ENCODE data around the gene VGLL4. TPM values are rescaled to one million over a fixed set of nuclear protein-coding genes. Genes with fewer than 3 reads are reported as not detected.
A peak's percentile ranks its signal among the peaks of the same experiment; 100 is the strongest.

Gene VGLL4
- total and polyA plus RNA-seq, 2 donors (not counting 1 experiment from before 2014, with no cell fraction given): 25.8 to 29.0 TPM

- H3K4me3 Mint-ChIP-seq: no peak overlapping the region
- H3K36me3 ChIP-seq (replicated peaks in 1 of 2; ENCODE audit: control extremely low read depth in 1 of 2, control insufficient read depth in 1 of 2, extremely low read depth in 1 of 2, insufficient read depth in 2 of 2, low read length in 1 of 2): peaks cover 0 to 1% of the 10 kb centered on the region in 2 experiments
- H3K9ac ChIP-seq (ENCODE audit: low read length): no peak overlapping the region
- H3K9me3 ChIP-seq (ENCODE audit: control extremely low read depth in 1 of 3, control insufficient read depth in 2 of 3, insufficient read depth in 1 of 3, low read length in 2 of 3): no peaks in the 10 kb centered on the region
- POLR2A ChIA-PET: no interaction called here
- CTCF ChIA-PET: no interaction called here
- peaks cover 98% of the 10 kb centered on the region for H3K79me2 ChIP-seq (ENCODE audit: control insufficient read depth, insufficient read depth, low read length)
- 100% methylated on average over 3 of the region's 4 CpGs for WGBS (ENCODE audit: insufficient coverage)
- TF ChIP-seq, protein P1, sequence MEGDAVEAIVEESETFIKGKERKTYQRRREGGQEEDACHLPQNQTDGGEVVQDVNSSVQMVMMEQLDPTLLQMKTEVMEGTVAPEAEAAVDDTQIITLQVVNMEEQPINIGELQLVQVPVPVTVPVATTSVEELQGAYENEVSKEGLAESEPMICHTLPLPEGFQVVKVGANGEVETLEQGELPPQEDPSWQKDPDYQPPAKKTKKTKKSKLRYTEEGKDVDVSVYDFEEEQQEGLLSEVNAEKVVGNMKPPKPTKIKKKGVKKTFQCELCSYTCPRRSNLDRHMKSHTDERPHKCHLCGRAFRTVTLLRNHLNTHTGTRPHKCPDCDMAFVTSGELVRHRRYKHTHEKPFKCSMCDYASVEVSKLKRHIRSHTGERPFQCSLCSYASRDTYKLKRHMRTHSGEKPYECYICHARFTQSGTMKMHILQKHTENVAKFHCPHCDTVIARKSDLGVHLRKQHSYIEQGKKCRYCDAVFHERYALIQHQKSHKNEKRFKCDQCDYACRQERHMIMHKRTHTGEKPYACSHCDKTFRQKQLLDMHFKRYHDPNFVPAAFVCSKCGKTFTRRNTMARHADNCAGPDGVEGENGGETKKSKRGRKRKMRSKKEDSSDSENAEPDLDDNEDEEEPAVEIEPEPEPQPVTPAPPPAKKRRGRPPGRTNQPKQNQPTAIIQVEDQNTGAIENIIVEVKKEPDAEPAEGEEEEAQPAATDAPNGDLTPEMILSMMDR (IDR thresholded peaks at IDR 0.05): no peak
- no peak for TF ChIP-seq EZH2 (IDR thresholded peaks at IDR 0.05; ENCODE audit: borderline replicate concordance, insufficient read depth, low read depth, low read length, poor library complexity, severe bottlenecking)
- H2AFZ ChIP-seq (ENCODE audit: insufficient read depth, low read depth, low read length, poor library complexity, severe bottlenecking): no peak overlapping the region
- ATAC-seq (ENCODE audit: low read depth): no peak
- H3K27ac Mint-ChIP-seq: no peak overlapping the region
- H3K4me2 ChIP-seq (replicated peaks; ENCODE audit: low read depth, low read length, poor library complexity, severe bottlenecking): no peak overlapping the region
- H3K27me3 ChIP-seq (replicated peaks in 1 of 4; ENCODE audit: control extremely low read depth in 1 of 4, control insufficient read depth in 3 of 4, insufficient read depth in 4 of 4, low read length in 3 of 4): no peaks in the 10 kb centered on the region
- intact Hi-C loops (cut with micrococcal nuclease): no loop called here
- H3K4me1 Mint-ChIP-seq: peaks cover 50% of the 10 kb centered on the region
- no peaks in the 10 kb centered on the region for H3K9me3 Mint-ChIP-seq (ENCODE audit: insufficient read depth)
- peaks cover 0 to 5% of the 10 kb centered on the region in 2 donors for H3K4me1 ChIP-seq (ENCODE audit: control insufficient read depth in 2 of 2, insufficient read depth in 2 of 2, low read length in 2 of 2)
- no peaks in the 10 kb centered on the region for H3K27me3 Mint-ChIP-seq
- no peak for DNase-seq
- no peak overlapping the region for H3K4me3 ChIP-seq (ENCODE audit: control extremely low read depth in 1 of 5, extremely low read depth in 1 of 5, insufficient read depth in 1 of 5, low read depth in 2 of 5, low read length in 4 of 5)
- H3K27ac ChIP-seq (ENCODE audit: low read length in 2 of 2): no peak overlapping the region
- peaks cover 68% of the 10 kb centered on the region for H4K20me1 ChIP-seq (ENCODE audit: control insufficient read depth, insufficient read depth, low read length, poor library complexity, severe bottlenecking)
Measured at GRCh38 chr3:11634974-11635612, 8.6 kb downstream of the VGLL4 start.

DNA sequence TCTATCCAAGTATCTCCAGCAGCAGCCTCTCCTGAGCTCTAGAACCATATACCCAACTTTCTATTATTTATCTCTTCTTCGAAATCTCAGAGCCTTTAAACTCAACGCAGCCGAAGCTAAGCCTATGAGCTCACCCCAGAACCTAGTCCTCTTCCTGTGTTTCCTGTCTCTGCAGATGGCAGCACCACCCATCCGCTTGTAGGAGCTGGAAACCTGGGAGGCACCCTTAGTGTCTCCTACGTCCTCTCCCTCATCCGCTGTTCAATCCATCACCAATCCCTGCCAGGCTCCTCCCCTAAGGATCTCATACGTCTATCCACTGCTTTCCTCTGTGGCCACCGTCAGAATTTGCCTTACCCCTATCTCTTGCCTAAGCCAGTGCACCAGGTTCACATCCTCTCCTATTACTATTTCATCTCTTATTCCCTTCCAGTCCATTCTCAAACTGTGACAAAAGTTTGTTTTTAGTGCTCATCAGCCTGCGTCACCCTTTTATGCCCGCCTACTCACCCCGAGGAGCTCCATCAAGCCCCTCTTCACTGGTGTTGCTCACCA, 9.6 kb downstream of the VGLL4 start:
- intact Hi-C loops (cut with micrococcal nuclease): no loop called here
- Histone ChIP-seq H3K36me3 (replicated peaks in 1 of 2; ENCODE audit: control extremely low read depth in 1 of 2, control insufficient read depth in 1 of 2, extremely low read depth in 1 of 2, insufficient read depth in 2 of 2, low read length in 1 of 2) (peaks cover 0 to 1% of the 10 kb centered on the region in 2 experiments), H3K79me2 (ENCODE audit: control insufficient read depth, insufficient read depth, low read length) (peaks cover 98% of the 10 kb centered on the region), H3K27me3 (replicated peaks in 1 of 4; ENCODE audit: control extremely low read depth in 1 of 4, control insufficient read depth in 3 of 4, insufficient read depth in 4 of 4, low read length in 3 of 4) (no peaks in the 10 kb centered on the region), H3K4me3 (ENCODE audit: control extremely low read depth in 1 of 5, extremely low read depth in 1 of 5, insufficient read depth in 1 of 5, low read depth in 2 of 5, low read length in 4 of 5) (no peak overlapping the region), H2AFZ (ENCODE audit: insufficient read depth, low read depth, low read length, poor library complexity, severe bottlenecking) (no peak overlapping the region), H3K9ac (ENCODE audit: low read length) (no peak overlapping the region), H3K27ac (ENCODE audit: low read length in 2 of 2) (no peak overlapping the region), H4K20me1 (ENCODE audit: control insufficient read depth, insufficient read depth, low read length, poor library complexity, severe bottlenecking) (peaks cover 63% of the 10 kb centered on the region), H3K4me1 (ENCODE audit: control insufficient read depth in 2 of 2, insufficient read depth in 2 of 2, low read length in 2 of 2) (peaks cover 0 to 5% of the 10 kb centered on the region in 2 donors), H3K9me3 (ENCODE audit: control extremely low read depth in 1 of 3, control insufficient read depth in 2 of 3, insufficient read depth in 1 of 3, low read length in 2 of 3) (no peaks in the 10 kb centered on the region), H3K4me2 (replicated peaks; ENCODE audit: low read depth, low read length, poor library complexity, severe bottlenecking) (no peak overlapping the region)
- POLR2A ChIA-PET: no interaction called here
- H3K4me3 Mint-ChIP-seq: no peak overlapping the region
- CTCF ChIA-PET: interaction anchor here (1.1 to 1.2 kb wide), 2 partner anchors 17 to 22 kb away, joined by 3 to 5 read pairs; no protein-coding TSS in a partner anchor
- no peaks in the 10 kb centered on the region for H3K9me3 Mint-ChIP-seq (ENCODE audit: insufficient read depth)
- WGBS (ENCODE audit: insufficient coverage): 79% methylated on average over 11 of the region's 11 CpGs
- TF ChIP-seq, protein P1 (IDR thresholded peaks at IDR 0.05): no peak
- no peak for TF ChIP-seq EZH2 (IDR thresholded peaks at IDR 0.05; ENCODE audit: borderline replicate concordance, insufficient read depth, low read depth, low read length, poor library complexity, severe bottlenecking)
- peaks cover 49% of the 10 kb centered on the region for H3K4me1 Mint-ChIP-seq
- peak overlapping the region; percentile 44 for H3K27ac Mint-ChIP-seq
- H3K27me3 Mint-ChIP-seq: no peaks in the 10 kb centered on the region
- no peak for DNase-seq
- no peak for ATAC-seq (ENCODE audit: low read depth)

All from B cell (primary cell).